Adrenal gland (tissue), 12 donors: ENCODE results near the gene TMEM38A. TPM values are rescaled to one million over a fixed set of nuclear protein-coding genes. Genes with fewer than 3 reads are reported as not detected.
A peak's percentile ranks its signal among the peaks of the same experiment; 100 is the strongest.
"Not testable (repeated sequence)": the region's sequence is repeated elsewhere in the genome, so short reads cannot be mapped to it uniquely, and the experiment has no call there.

Experiments used
- DNase-seq, 7 donors: peaks; one replicate each; pipeline ENCODE4 v3.0.0-alpha.2; 2019 to 2020
- H3K27ac ChIP-seq, 5 donors: fragments of 200-600 bp; sonication (generic) in 4 of 5; 1 replicate in 3 of 5; 2 replicates in 2 of 5; pipeline versions ENCODE4 v1.5.1 to v1.8.0; 2016 to 2020; ENCODE audit warnings: mild to moderate bottlenecking in 1 of 5
- H3K27me3 ChIP-seq: fragments of 200-600 bp; 2 replicates; pipeline ENCODE4 v1.8.0; 2021
- H3K36me3 ChIP-seq, 2 donors: fragments of 200-600 bp; replicated peaks in 1 of 2; 1 replicate in 1 of 2; 2 replicates in 1 of 2; pipeline versions ENCODE4 v1.5.1 to v1.8.0; 2018 to 2022
- H3K4me1 ChIP-seq, 2 donors: fragments of 200-600 bp; replicated peaks in 1 of 2; 1 replicate in 1 of 2; 2 replicates in 1 of 2; pipeline versions ENCODE4 v1.5.1 to v1.8.0; 2018 to 2021
- H3K4me3 ChIP-seq, 4 donors: fragments of 200-600 bp; sonication (generic) in 3 of 4; one replicate each; pipeline ENCODE4 v1.5.1; 2016 to 2018
- H3K9me3 ChIP-seq, 3 donors: fragments of 200-600 bp; sonication (generic) in 1 of 3; replicated peaks in 1 of 3; 1 replicate in 2 of 3; 2 replicates in 1 of 3; pipeline versions ENCODE4 v1.5.1 to v1.8.0; 2016 to 2021
- POLR2A ChIP-seq, 2 donors: fragments of 450-650 bp; IDR thresholded peaks; one replicate each; pipeline ENCODE4 v1.6.1; 2017; ENCODE audit warnings: antibody characterized with exemption in 2 of 2, mild to moderate bottlenecking in 2 of 2, moderate library complexity in 1 of 2
- WGBS, 4 donors: extraction: QIAGEN DNeasy Blood & Tissue Kit in 2 of 4; methylation state at CpG; one replicate each; pipeline versions ENCODE4 v1.1.5 to v1.1.7; 2013 to 2017; 5-methylcytosine and 5-hydroxymethylcytosine counted together
- intact Hi-C, 2 donors: fragments of 100-400 bp; cut with DNase I; formaldehyde crosslinking; loops; one replicate each; pipeline versions ENCODE4 v1.14.1 to v1.15.0; 2022 to 2023
- polyA plus RNA-seq, 3 donors: library from polyadenylated mRNA; stranded (reverse); fragments of 200-250 nt in 2 of 3; fragments of 350-450 nt in 1 of 3; fragmentation: Illumina TruSeq in 1 of 3; extraction: RNeasy Lipid Tissue Mini Kit (QIAGEN cat#74804) in 1 of 3; gene quantifications; one replicate each; pipeline ENCODE4 v1.2.3, GENCODE V29; 2013 to 2014
- total RNA-seq, 9 donors: library from RNA; depleted of rRNA in 4 of 9; stranded (reverse); fragments of >200 nt in 4 of 9; fragments of 120-200 nt in 1 of 9; fragmentation: NEBNext Ultra II Directional in 1 of 9; extraction: Animal tissue kit (Norgen Biotek cat#: 25700) in 1 of 9; gene quantifications; one replicate each; pipeline versions ENCODE4 v1.1.0 to v1.2.4, GENCODE V29; 2013 to 2023
- TF ChIP-seq, protein P1 (sequence below), 6 experiments: fragments of 450-650 bp in 4 of 6; fragments of 200-600 bp in 2 of 6; sonication (generic) in 1 of 6; IDR thresholded peaks; 1 replicate in 5 of 6; 2 replicates in 1 of 6; pipeline versions ENCODE4 v1.5.1 to v1.8.0; 2016 to 2021; ENCODE audit warnings: antibody characterized with exemption in 6 of 6, mild to moderate bottlenecking in 2 of 6, moderate library complexity in 1 of 6
- donor health status: healthy with polysubstance abuse.
- donor health status: Bipolar disorder and iron deficiency.
- donor health status: DM: yes; HTN: yes; CAD: no.
- donor health status: DM: no; HTN: no; CAD: no.
- donor health status: DM: no; HTN: no; CAD: no.
- donor health status: DM: yes; HTN: yes; CAD: no.

The TMEM38A gene
- total and polyA plus RNA-seq, 12 donors, result 2.2 to 10.4 (median 5.9) TPM

DNA sequence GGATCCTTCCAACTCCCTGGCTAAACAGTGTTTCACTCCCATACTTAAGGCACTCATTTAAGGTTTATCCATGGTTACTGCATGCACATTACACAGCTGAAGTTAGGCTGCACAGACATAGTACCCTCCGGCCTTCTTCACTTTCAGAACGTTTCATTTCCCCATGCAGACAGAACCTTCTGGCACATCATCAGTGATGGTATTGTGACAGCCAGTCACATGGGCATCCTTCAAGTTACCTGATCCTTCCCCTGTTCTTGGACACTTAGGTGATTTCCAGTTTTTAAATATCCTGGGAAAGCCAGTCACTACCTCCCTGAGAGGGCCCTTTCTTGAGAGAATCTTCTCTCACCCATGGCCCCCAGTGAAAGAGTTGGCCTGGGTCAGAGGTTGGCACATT, 10.1 kb upstream of the TMEM38A start:
- no peak overlapping the region for H3K4me3 ChIP-seq
- H3K27ac ChIP-seq, result no peak overlapping the region
- WGBS, 4 donors, result 75 to 85% (median 83%) methylated on average over 2 of the region's 2 CpGs
- H3K36me3 ChIP-seq, result peaks cover 0 to 85% of the 10 kb centered on the region in 2 donors
- TF ChIP-seq, protein P1, sequence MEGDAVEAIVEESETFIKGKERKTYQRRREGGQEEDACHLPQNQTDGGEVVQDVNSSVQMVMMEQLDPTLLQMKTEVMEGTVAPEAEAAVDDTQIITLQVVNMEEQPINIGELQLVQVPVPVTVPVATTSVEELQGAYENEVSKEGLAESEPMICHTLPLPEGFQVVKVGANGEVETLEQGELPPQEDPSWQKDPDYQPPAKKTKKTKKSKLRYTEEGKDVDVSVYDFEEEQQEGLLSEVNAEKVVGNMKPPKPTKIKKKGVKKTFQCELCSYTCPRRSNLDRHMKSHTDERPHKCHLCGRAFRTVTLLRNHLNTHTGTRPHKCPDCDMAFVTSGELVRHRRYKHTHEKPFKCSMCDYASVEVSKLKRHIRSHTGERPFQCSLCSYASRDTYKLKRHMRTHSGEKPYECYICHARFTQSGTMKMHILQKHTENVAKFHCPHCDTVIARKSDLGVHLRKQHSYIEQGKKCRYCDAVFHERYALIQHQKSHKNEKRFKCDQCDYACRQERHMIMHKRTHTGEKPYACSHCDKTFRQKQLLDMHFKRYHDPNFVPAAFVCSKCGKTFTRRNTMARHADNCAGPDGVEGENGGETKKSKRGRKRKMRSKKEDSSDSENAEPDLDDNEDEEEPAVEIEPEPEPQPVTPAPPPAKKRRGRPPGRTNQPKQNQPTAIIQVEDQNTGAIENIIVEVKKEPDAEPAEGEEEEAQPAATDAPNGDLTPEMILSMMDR (IDR thresholded peaks at IDR 0.05), result no peak
- no peak for TF ChIP-seq POLR2A (IDR thresholded peaks at IDR 0.05)
- H3K9me3 ChIP-seq, result no peaks in the 10 kb centered on the region
- no peaks in the 10 kb centered on the region for H3K4me1 ChIP-seq
- no peak for DNase-seq
- intact Hi-C loops, result no loop called here
- H3K27me3 ChIP-seq, result no peaks in the 10 kb centered on the region

DNA sequence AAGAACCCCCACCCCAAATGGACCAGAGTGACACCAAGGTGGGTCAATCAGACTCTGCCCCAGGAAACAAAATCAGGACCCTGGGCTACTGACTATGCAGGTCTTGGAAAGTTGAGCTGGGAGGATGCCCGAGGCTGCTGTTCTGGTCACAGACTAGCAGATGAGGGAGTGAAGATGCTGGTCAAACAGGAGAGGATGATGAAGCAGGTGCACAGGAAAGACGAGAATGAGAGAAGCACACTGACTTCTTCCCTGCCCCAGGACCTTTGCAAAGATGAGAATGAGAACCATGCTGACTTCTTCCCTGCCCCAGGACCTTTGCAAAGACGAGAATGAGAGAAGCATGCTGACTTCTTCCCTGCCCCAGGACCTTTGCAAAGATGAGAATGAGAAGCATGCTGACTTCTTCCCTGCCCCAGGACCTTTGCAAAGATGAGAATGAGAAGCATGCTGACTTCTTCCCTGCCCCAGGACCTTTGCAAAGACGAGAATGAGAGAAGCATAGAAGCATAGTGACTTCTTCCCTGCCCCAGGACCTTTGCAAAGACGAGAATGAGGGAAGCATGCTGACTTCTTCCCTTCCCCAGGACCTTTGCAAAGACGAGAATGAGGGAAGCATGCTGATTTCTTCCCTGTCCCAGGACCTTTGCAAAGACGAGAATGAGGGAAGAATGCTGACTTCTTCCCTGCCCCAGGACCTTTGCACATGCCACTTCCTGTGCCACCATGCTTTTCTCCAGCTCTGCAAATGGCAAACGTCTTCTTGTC, 9.3 kb upstream of the TMEM38A start:
- intact Hi-C loops, H3K4me3 ChIP-seq, H3K9me3 ChIP-seq, H3K27ac ChIP-seq, DNase-seq, H3K4me1 ChIP-seq, H3K27me3 ChIP-seq: not testable (repeated sequence)
- WGBS, 4 donors, result 88 to 91% (median 89%) methylated on average over 7 to 8 of the region's 8 CpGs
- H3K36me3 ChIP-seq, result peaks cover 0 to 85% of the 10 kb centered on the region in 2 donors

DNA sequence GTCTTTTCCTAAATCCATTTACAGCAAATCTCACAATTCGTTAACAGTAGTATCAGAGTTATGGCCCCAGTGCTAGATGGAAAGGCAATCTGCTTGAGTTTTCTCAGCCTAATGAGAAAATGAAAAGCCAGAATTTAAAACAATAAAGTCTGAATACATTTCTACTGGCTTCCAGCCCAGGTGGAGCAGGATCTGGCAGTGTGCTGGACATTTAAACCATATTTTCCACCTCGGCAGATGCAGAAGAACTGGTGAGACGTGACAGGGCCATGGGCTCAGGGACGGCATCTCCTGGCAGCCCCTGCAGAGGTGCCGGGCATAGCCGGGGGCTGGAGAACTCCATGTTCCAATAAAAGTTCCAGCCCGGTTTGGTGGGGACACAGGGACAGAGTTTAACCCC, 8.1 kb upstream of the TMEM38A start:
- peaks cover 0 to 86% of the 10 kb centered on the region in 2 donors for H3K36me3 ChIP-seq
- intact Hi-C loops, result no loop called here

DNA sequence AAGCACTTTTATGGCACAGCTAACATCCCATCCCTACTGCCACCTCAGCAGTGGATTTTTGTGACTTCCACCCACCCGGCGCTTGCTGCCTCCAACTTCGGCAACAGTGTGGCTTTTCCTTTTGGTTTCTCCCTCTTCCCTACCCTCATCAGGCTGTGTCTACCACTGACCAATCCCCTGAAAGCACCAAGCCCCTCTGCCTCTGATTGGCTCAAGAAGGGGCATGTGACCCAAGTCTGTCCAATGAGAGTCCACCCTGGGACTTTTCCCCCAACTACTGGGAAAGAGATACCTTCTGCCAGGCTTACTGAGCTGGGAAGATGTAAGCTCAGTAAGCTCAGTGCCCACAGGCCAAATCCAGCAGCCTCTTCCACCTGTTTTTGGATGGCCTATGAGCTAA, 6.8 kb upstream of the TMEM38A start:
- DNase-seq, result no peak
- no peak overlapping the region for H3K27ac ChIP-seq
- no peak overlapping the region for H3K4me3 ChIP-seq
- WGBS, 4 donors, result 84 to 98% (median 97%) methylated on average over 3 of the region's 3 CpGs
- TF ChIP-seq, protein P1 (IDR thresholded peaks at IDR 0.05), result no peak
- no peak for TF ChIP-seq POLR2A (IDR thresholded peaks at IDR 0.05)
- peaks cover 0 to 86% of the 10 kb centered on the region in 2 donors for H3K36me3 ChIP-seq
- peaks cover 7 to 10% of the 10 kb centered on the region in 2 donors for H3K4me1 ChIP-seq
- no peaks in the 10 kb centered on the region for H3K9me3 ChIP-seq
- intact Hi-C loops, result no loop called here
- H3K27me3 ChIP-seq, result no peaks in the 10 kb centered on the region

More for the DNA sequence above, 8.1 kb upstream of the TMEM38A start:
- 69 to 83% (median 76%) methylated on average over 7 of the region's 7 CpGs for WGBS, 4 donors
- TF ChIP-seq, protein P1 (IDR thresholded peaks at IDR 0.05), result no peak
- H3K27me3 ChIP-seq, result no peaks in the 10 kb centered on the region
- no peaks in the 10 kb centered on the region for H3K4me1 ChIP-seq
- no peak overlapping the region for H3K27ac ChIP-seq
- no peaks in the 10 kb centered on the region for H3K9me3 ChIP-seq
- no peak for DNase-seq
- no peak overlapping the region for H3K4me3 ChIP-seq

DNA sequence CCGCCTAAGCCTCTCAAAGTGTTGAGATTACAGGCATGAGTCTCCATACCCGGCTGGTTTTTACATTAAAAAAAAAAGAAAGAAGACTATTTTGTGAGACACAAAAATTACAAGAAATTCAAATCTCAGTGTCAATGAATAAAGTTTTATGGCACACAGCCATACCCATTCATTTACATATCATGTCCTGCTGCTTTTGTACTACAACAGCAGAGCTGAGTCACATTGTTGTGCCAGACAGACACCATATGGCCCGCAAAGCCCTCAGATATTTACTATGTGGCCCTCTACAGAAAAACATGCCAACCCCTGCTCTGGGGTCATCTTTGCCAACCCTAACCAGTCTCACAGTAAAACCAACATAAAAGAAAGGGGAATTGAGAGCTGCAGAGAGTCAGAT, 6.3 kb upstream of the TMEM38A start:
- peaks cover 0 to 81% of the 10 kb centered on the region in 2 donors for H3K36me3 ChIP-seq
- H3K9me3 ChIP-seq, result no peaks in the 10 kb centered on the region
- WGBS, 4 donors, result 81 to 94% (median 88%) methylated on average over 3 of the region's 3 CpGs
- no peak for DNase-seq
- peaks cover 7 to 11% of the 10 kb centered on the region in 2 donors for H3K4me1 ChIP-seq
- TF ChIP-seq POLR2A (IDR thresholded peaks at IDR 0.05), result no peak
- TF ChIP-seq, protein P1 (IDR thresholded peaks at IDR 0.05), result no peak
- H3K4me3 ChIP-seq, result no peak overlapping the region
- peak overlapping the region in 1 of 5 donors; percentile 13 for H3K27ac ChIP-seq
- no peaks in the 10 kb centered on the region for H3K27me3 ChIP-seq
- intact Hi-C loops, result no loop called here
